Measurements from ENCODE around the gene TYW3. TPM values are rescaled to one million over a fixed set of nuclear protein-coding genes. Genes with fewer than 3 reads are reported as not detected.

TYW3 gene
- total RNA-seq, 2 experiments from 2014 or later, result 17.1 to 18.8 TPM

DNA sequence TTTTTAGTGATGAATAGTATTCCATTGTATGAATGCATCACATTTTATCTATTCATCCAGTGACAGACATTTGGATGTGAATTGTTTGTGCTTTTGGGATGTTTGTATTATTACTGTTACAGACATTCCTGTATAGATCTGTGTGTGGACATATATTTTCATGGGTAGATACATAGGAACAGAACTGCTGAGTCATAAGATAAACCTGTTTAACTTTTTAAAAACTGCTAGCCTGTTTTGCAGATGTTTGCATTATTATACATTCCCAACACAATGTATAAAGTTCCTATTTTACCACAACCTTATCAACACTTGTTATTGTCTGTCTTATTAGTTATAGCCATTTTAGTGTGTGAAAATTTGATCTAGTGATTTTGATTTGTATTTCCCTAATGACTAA lies 46.8 kb downstream of the TYW3 start:
- no peak for DNase-seq
- no peak overlapping the region for H3K27ac Mint-ChIP-seq
- peaks cover 15% of the 10 kb centered on the region for H3K27me3 Mint-ChIP-seq
- POLR2A ChIA-PET, result no interaction called here
- no peaks in the 10 kb centered on the region for H3K36me3 Mint-ChIP-seq
- H3K4me1 Mint-ChIP-seq, result no peaks in the 10 kb centered on the region
- ATAC-seq (ENCODE audit: low read depth), result no peak
- H3K9me3 Mint-ChIP-seq, result no peaks in the 10 kb centered on the region
- H3K4me3 Mint-ChIP-seq, result no peak overlapping the region

DNA sequence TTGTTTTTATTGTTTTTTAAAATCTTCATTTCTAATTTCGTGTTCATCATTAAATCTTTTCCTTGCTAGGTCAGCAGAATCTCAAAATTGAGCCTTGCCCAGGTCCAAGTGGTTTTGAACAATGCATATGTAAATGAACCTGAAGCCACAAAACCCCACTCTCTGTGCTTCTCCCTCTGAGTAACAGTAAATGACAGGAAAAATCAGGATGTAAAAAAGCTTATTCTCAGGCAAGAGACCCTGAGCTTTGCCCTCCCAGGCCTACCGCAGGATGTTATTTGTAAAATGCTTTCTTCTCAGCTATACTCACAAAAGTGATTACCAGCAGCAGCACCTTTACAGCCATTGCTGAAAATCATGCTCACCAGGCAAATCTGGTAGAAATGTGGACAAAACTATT lies 47.6 kb downstream of the TYW3 start:
- Mint-ChIP-seq H3K9me3 (no peaks in the 10 kb centered on the region), H3K4me3 (no peak overlapping the region), H3K4me1 (no peaks in the 10 kb centered on the region), H3K27ac (no peak overlapping the region), H3K36me3 (no peaks in the 10 kb centered on the region), H3K27me3 (peaks cover 15% of the 10 kb centered on the region)
- DNase-seq (no peak), ATAC-seq (ENCODE audit: low read depth) (no peak)
- POLR2A ChIA-PET, result no interaction called here

DNA sequence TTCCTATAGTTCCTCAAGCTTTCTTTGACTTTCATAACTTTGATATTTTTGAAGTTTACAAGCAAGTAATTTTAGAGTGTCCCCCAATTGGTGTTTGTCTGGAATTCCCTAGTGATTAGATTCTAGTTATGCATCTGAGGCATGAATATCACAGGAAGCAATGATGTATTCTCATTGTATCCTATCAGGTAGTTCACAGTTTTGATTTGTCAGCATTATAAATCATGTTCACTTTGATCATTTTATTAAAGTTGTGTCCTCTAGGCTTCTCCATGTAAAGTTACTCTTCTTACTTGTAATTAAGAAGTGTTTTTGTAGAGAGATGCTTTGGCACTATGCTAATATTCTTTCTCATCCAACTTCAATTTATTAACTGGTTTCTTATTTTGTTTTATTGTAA lies 53.0 kb downstream of the TYW3 start:
- H3K36me3 Mint-ChIP-seq, result no peaks in the 10 kb centered on the region

DNA sequence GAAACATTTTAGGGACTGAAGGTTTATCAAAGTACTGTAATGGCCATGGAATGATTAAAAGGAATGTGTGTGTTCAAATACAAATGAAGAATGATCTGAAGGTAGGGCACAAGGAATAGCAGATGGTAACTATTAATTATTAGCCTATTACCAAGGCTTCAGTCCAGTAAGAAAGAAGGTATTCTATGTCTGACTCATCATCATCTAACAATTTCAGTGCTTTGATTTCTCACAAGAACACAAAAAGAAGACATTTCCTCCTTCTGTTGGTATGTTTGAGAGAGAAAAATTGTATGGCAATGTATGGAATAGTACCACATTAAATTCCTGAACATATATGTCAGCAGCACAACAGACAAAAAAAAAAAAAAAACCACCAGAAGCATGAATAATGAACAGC lies 57.5 kb downstream of the TYW3 start:
- Mint-ChIP-seq H3K27ac (no peak overlapping the region), H3K36me3 (no peaks in the 10 kb centered on the region), H3K27me3 (peaks cover 3% of the 10 kb centered on the region), H3K4me3 (no peak overlapping the region), H3K4me1 (no peaks in the 10 kb centered on the region), H3K9me3 (no peaks in the 10 kb centered on the region)
- POLR2A ChIA-PET, result no interaction called here
- DNase-seq (no peak), ATAC-seq (ENCODE audit: low read depth) (no peak)

More for the DNA sequence above, 53.0 kb downstream of the TYW3 start:
- no peak overlapping the region for H3K4me3 Mint-ChIP-seq
- ATAC-seq (ENCODE audit: low read depth) (no peak), DNase-seq (no peak)
- no peak overlapping the region for H3K27ac Mint-ChIP-seq
- H3K9me3 Mint-ChIP-seq, result no peaks in the 10 kb centered on the region
- POLR2A ChIA-PET, result no interaction called here
- H3K27me3 Mint-ChIP-seq, result peaks cover 3% of the 10 kb centered on the region
- H3K4me1 Mint-ChIP-seq, result no peaks in the 10 kb centered on the region

DNA sequence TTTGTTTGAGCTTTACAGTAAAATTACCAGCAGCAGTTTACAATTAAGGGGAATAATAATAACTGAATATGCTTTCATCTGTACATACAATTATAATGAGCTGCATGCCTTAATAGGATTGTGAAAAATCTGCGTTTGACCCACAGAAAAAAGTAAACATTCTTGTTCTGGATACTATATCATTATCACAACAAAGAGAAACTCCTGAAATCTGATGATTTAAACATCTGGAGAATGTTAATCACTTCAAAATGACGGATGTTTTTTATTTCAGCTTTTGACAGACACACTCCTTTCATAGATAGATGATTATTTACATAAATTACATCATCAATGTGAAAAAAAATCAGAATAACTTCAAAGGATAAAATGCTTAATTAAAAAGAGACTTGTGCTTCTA lies 58.5 kb downstream of the TYW3 start:
- H3K4me1 Mint-ChIP-seq, result no peaks in the 10 kb centered on the region
- H3K4me3 Mint-ChIP-seq, result no peak overlapping the region
- H3K27me3 Mint-ChIP-seq, result peaks cover 3% of the 10 kb centered on the region
- ATAC-seq (ENCODE audit: low read depth), result no peak
- no peak overlapping the region for H3K27ac Mint-ChIP-seq
- no peaks in the 10 kb centered on the region for H3K36me3 Mint-ChIP-seq
- POLR2A ChIA-PET, result no interaction called here
- DNase-seq, result no peak
- no peaks in the 10 kb centered on the region for H3K9me3 Mint-ChIP-seq

DNA sequence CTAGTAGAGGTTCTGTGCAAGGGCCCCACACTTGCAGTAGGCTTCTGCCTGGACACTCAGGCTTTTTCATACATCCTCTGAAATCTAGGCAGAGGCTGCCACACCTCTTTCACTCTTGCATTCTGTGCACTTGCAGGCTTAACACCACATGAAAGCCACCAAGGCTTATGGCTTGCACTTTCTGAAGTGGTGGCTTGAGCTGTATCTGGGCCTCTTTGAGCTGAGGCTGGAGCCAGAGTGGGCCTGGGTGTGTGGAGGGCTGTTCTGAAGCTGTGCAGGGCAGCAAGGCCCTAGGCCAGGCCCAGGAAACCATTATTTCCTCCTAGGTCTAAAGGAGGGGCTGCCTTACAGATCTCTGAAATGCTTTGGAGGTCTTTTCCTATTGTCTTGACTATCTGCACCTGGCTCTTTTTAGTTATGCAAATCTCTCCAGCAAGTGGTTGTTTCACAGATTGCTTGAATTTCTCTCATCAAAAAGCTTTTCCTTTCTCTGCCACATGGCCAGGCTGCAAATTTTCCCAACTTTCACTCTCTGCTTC lies 66.2 kb downstream of the TYW3 start:
- Mint-ChIP-seq H3K4me1 (peaks cover 2% of the 10 kb centered on the region), H3K9me3 (no peaks in the 10 kb centered on the region), H3K27me3 (no peaks in the 10 kb centered on the region), H3K27ac (no peak overlapping the region), H3K4me3 (no peak overlapping the region), H3K36me3 (no peaks in the 10 kb centered on the region)
- DNase-seq (no peak), ATAC-seq (ENCODE audit: low read depth) (no peak)
- POLR2A ChIA-PET, result no interaction called here

DNA sequence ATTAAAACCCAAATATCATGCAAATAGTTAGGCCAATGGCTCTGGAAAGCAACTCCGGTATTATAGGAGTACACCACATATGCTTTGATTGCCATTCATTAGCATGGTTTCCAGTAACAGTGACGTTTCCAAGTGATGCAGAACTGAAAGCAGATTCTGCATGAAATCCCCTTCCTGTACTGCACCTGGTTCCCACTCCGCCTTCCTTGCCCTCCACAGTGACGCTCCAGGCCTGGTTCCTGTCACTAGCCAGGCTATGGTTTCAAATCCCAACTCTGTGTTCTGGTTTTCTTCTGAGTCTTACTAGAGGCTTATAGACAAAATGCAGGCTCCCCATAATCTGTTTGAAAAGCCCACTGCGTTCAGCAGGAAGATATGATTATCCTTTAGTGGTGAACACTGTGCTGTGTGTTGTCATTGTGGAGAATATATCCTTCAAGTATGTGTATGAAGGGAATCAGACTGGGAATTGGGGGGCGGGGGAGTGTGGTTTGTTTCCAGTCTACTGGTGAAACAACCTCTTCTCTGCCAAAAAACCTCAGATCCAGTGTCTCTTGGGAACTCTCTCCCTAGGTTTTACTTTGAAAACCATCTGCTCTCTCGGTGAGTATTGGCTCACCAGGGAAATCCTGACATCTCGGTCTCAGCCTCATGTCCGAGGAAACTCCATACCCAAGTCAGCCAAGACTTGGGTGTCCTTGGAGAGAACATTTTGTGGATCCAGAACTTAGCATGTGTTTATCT lies 78.7 kb downstream of the TYW3 start:
- no peaks in the 10 kb centered on the region for H3K27me3 Mint-ChIP-seq
- no peak overlapping the region for H3K4me3 Mint-ChIP-seq
- no peak overlapping the region for H3K27ac Mint-ChIP-seq
- H3K36me3 Mint-ChIP-seq, result no peaks in the 10 kb centered on the region
- H3K9me3 Mint-ChIP-seq, result no peaks in the 10 kb centered on the region
- ATAC-seq (ENCODE audit: low read depth) (no peak), DNase-seq (no peak)
- POLR2A ChIA-PET, result no interaction called here
- H3K4me1 Mint-ChIP-seq, result no peaks in the 10 kb centered on the region

DNA sequence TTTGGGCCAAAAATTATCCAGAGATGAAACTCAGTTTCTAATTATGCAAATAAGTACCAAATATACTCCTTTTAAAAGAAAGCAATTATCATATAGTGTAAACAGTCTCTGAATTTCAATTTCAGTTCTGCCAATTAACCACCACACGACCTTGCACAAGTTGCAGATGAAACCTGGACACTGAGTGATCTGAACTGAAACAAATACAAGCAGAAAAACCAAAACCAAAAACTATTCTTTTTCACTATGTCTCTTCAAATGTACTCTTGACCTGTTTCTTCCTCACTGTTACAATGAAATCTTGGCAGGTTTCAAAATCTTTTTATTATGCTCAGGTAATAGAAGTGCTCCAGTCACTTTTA lies 79.2 kb downstream of the TYW3 start:
- Mint-ChIP-seq H3K36me3 (no peaks in the 10 kb centered on the region), H3K9me3 (no peaks in the 10 kb centered on the region), H3K4me3 (no peak overlapping the region), H3K27me3 (no peaks in the 10 kb centered on the region), H3K27ac (no peak overlapping the region), H3K4me1 (no peaks in the 10 kb centered on the region)
- no peak for DNase-seq
- ATAC-seq (ENCODE audit: low read depth), result no peak
- POLR2A ChIA-PET, result no interaction called here

Other genes starting within 250 kb of the TYW3 start
- gene LRRC53, start 220.5 kb upstream of the TYW3 start, total RNA-seq, result not detected
- gene ERICH3, start 59.4 kb upstream of the TYW3 start, total RNA-seq, result not detected
- 10 to 100 TPM; 18.4 to 19.6 TPM for gene CRYZ, start 102 bp upstream of the TYW3 start, total RNA-seq

All from activated naive CD8-positive, alpha-beta T cell treated with anti-CD3 and anti-CD28 coated beads, Interleukin-2, amount 10 ng/mL, durations not matched to agents 7 days and 5 days (primary cell).